Stimulated activated naive CD8-positive, alpha-beta T cell treated with anti-CD3 and anti-CD28 coated beads, Interleukin-15, Interleukin-2, amounts not matched to agents 100 ng/mL and 50 ng/mL, for 24 hours (primary cell): ENCODE measurements around the gene SLC45A1.
A peak's percentile ranks its signal among the peaks of the same experiment; 100 is the strongest.
"Not testable (repeated sequence)": the region's sequence is repeated elsewhere in the genome, so short reads cannot be mapped to it uniquely, and the experiment has no call there.

Experiments
- H3K27ac Mint-ChIP-seq: one replicate; pipeline ENCODE4 v1.8.0; 2021; ENCODE audit warnings: mild to moderate bottlenecking, mixed read lengths
- H3K27me3 Mint-ChIP-seq: one replicate; pipeline ENCODE4 v1.8.0; 2021; ENCODE audit warnings: mixed read lengths
- H3K36me3 Mint-ChIP-seq: one replicate; pipeline ENCODE4 v1.8.0; 2021; ENCODE audit warnings: low read depth, mixed read lengths
- H3K4me1 Mint-ChIP-seq: one replicate; pipeline ENCODE4 v1.8.0; 2021; ENCODE audit warnings: low read depth, mixed read lengths
- H3K4me3 Mint-ChIP-seq: one replicate; pipeline ENCODE4 v1.8.0; 2021; ENCODE audit warnings: mild to moderate bottlenecking, mixed read lengths
- H3K9me3 Mint-ChIP-seq: one replicate; pipeline ENCODE4 v1.8.0; 2021; ENCODE audit warnings: mixed read lengths

The SLC45A1 gene

DNA sequence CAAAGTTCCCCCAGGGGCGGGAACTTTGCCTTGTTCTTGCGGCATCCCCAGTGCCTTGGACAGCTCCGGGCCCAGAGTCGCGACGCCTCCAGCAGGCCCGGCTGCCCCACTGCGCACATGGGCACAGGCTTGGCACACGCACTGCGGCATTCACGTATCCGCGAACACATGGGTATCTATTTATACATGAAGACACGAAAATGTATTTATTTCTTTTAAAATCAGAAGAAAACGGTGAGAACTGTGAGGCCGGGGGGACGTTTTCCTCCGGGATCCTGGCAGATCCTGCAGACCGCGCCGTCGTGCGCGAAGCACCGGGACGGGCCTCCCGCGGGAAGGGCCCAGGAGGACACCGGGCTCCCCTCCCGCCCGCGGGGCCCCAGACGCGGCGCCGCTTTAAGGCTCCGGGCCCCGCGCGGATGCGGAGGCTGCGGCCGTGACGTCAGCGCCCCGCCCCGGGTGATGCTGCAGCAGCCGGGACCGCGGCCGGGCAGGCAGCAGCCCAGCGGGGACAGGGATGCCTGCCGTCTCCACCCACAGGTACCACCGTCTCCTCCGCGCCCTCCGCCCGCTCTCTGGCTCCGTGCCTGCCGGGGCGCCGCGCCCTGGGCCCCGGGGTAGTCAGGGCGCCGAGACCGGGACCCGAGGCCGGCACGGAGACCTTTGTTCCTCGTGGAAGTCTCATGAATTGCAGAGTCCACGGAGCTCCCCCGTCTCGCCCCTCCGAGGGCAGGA is at the start of gene SLC45A1:
Gene SLC45A1, plus strand, starts transcription at position 468 of the 735 bp plus-strand sequence. CDS start 6,216 bp downstream, outside the sequence.
- peaks cover 13% of the 10 kb centered on the region for H3K4me1 Mint-ChIP-seq
- H3K36me3 Mint-ChIP-seq: no peaks in the 10 kb centered on the region
- H3K27me3 Mint-ChIP-seq: peaks cover 34% of the 10 kb centered on the region
- H3K9me3 Mint-ChIP-seq: peaks cover 4% of the 10 kb centered on the region
- H3K27ac Mint-ChIP-seq: no peak within 1 kb of the TSS
- peak within 1 kb of the TSS; percentile 71 for H3K4me3 Mint-ChIP-seq

DNA sequence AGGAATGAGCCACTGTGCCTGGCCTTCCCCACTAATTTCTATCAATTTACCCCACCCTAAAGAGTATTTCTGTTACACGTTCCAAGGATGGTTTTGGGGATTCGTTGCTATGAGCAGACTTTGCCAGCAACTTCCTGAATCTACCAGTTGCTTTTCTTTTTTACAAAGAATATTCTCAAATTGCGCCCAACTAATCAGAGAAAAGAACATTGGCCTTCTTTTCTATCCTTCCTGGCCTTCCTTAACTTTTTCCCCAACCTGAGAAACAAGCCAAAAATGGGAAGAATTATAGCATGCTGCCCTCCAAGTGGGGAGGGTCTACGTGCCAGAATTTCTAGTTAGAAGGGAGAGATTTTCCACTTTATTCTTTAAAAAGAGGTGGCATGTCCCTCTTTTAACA is 44.9 kb upstream of the SLC45A1 start:
- no peaks in the 10 kb centered on the region for H3K36me3 Mint-ChIP-seq
- H3K4me3 Mint-ChIP-seq: no peak overlapping the region
- no peak overlapping the region for H3K27ac Mint-ChIP-seq
- H3K27me3 Mint-ChIP-seq: peaks cover 5% of the 10 kb centered on the region
- H3K9me3 Mint-ChIP-seq: peaks cover 5% of the 10 kb centered on the region
- H3K4me1 Mint-ChIP-seq: no peaks in the 10 kb centered on the region

DNA sequence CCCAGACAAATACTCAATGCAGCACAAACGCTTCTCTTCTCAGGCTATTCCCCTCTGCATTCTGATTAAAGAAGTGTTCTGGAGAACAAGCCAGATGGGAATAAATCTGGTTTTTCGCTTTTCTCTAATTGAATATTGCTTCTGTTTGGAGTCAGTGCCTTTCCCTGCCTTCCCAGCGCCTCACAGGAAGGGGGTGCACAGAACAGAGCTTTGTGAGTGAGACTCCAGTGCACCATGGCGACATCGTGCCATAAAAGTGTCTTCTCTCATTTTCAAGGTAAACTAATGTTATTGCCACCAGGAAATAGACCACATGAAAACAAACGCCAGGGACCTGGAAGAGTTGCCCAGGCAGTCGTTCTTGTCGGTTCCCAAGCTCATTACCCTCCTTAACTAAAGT is 43.6 kb upstream of the SLC45A1 start:
- H3K27ac Mint-ChIP-seq: no peak overlapping the region
- no peaks in the 10 kb centered on the region for H3K4me1 Mint-ChIP-seq
- H3K4me3 Mint-ChIP-seq: no peak overlapping the region
- H3K9me3 Mint-ChIP-seq: peaks cover 5% of the 10 kb centered on the region
- no peaks in the 10 kb centered on the region for H3K36me3 Mint-ChIP-seq
- H3K27me3 Mint-ChIP-seq: peaks cover 9% of the 10 kb centered on the region

DNA sequence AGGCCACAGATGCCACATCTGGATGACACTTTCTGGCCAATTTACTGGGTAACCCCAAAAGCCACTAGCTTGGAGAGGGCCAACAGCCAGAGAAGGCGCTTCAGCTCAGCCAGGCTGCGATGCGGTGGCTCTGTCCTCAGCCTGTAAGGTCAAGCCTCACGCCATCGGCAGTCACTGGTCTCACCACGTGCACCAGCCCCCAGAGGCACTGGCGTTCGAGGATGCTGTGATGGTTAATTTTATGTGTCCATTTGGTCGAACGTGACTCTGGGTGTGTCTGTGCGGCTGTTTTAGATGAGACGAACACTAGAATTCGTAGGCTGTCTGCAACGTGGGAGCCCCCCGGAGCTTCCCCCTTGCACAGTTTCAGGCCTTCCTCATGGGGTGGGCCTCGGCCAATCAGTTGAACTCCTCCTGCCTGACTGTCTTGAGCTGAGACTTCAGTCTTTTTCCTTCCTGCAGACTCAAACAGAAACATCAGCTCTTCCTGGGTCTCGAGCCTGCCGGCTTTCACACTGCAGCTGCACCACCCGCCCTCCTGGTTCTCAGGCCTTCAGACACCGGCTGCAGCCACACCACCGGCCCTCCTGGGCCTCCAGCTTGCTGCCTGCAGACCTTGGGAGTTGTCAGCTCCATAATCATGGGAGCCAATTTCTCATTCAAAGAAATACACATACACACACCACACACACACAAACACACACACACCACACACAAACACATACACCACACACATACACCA is 41.6 kb upstream of the SLC45A1 start:
- Mint-ChIP-seq H3K4me3 (no peak overlapping the region), H3K27ac (no peak overlapping the region), H3K27me3 (peaks cover 15% of the 10 kb centered on the region), H3K36me3 (no peaks in the 10 kb centered on the region), H3K4me1 (no peaks in the 10 kb centered on the region), H3K9me3 (peaks cover 5% of the 10 kb centered on the region)

DNA sequence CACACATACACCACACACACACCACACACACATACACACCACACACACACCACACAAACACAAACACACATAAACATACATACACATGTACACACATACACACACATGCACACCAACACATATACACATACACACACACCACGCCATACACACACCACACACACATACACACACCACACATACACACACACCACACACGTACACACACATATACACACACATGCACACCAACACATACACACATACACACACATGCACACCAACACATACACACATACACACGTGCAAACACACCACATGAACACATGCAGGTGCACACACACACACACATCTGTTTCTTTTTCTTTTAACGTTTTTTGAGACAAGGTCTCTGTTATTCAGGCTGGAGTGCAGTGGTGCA is 41.0 kb upstream of the SLC45A1 start:
- no peaks in the 10 kb centered on the region for H3K36me3 Mint-ChIP-seq
- peaks cover under 1% of the 10 kb centered on the region for H3K4me1 Mint-ChIP-seq
- no peak overlapping the region for H3K27ac Mint-ChIP-seq
- peaks cover 20% of the 10 kb centered on the region for H3K27me3 Mint-ChIP-seq
- peaks cover 5% of the 10 kb centered on the region for H3K9me3 Mint-ChIP-seq
- H3K4me3 Mint-ChIP-seq: no peak overlapping the region

DNA sequence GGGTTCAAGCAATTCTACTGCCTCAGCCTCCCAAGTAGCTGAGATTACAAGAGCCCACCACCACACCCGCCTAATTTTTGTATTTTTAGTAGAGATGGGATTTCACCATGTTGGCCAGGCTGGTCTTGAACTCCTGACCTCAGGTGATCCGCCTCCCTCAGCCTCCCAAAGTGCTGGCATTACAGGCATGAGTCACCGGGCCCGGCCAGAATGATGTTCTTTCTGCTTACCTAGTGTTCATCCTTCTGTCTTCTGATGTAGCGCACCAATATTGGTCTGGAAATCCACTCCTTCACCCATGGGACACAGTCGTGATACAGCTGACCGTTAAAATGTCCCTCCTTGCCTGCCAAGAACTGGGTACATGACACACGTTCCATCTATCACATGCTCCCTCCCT is 39.2 kb upstream of the SLC45A1 start:
- H3K36me3 Mint-ChIP-seq, H3K27ac Mint-ChIP-seq, H3K9me3 Mint-ChIP-seq, H3K4me3 Mint-ChIP-seq: not testable (repeated sequence)
- Mint-ChIP-seq H3K27me3 (peaks cover 28% of the 10 kb centered on the region), H3K4me1 (peaks cover 18% of the 10 kb centered on the region)

DNA sequence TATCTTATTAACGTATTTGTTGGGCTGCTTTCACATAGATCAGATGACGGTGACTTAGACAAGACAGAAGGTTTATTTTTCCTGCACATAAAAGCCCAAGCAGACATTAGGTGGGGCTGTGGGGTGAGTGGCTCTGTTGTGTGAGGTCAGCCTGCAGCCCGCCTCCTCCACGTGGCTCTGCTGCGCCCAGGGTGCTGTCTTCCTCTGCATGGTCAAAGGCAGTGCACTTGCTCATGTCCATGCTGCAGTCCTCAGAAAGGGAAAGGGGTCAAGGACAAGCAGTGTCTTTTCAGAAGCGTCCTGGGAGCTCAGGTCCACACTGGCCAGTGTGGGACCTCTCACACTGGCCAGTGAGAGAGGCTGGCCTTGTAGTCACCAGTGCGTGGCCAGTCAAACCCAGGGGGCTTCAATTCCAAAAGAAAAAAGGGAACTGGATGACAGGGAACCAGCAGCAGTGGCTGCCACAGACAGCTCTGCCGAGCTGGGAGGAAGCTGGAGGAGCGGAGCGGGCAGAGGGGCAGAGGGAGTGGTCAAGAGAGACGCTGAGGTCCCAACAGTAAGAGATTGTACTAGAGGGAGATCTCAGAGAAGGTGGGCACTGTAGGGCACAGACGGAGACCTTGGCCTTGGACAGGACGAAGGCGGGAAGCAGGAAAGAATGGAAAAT is 35.9 kb upstream of the SLC45A1 start:
- H3K27me3 Mint-ChIP-seq: peaks cover 37% of the 10 kb centered on the region
- H3K4me1 Mint-ChIP-seq: peaks cover 22% of the 10 kb centered on the region
- peak overlapping the region; percentile 29 for H3K27ac Mint-ChIP-seq
- no peaks in the 10 kb centered on the region for H3K36me3 Mint-ChIP-seq
- peaks cover 2% of the 10 kb centered on the region for H3K9me3 Mint-ChIP-seq
- H3K4me3 Mint-ChIP-seq: no peak overlapping the region

DNA sequence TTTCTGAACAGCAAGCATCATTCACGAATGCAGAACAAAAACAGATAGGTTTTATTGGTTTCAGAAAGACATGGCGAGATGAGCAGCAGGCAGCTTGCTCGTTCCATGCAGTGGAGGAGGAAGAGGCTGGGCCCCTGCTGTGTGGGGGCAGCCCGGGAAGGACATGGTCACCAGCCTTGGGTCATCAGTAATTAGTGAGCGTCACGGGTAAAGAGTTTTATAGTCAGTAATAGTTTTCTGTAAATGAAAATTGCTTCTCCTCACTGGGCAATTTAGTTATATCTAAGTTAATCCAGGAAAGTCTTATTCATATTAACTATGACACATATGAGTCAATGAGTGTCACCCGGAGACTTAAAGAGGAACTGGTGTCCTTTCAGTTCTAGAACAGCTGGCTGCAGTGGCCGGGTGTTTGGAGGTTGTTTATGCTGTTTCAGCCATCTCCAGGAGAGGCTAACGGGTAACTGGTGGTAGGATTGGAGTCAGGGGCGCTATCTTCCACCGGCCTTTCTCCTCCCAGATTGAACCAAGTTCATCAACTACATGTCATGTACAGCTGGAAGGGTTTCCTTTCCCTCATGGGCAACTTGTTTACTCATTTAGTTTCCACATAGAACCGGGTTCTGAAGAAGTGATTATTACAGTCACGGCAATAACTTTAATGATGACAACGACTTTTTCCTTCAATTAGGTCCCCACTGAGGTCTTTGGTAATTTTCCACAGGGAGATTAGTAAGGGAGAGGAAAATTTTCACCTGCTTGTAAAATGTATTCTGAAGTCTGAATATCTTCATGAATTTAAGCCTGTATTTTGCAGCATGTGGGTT is 34.6 kb upstream of the SLC45A1 start:
- Mint-ChIP-seq H3K27ac (peak overlapping the region; percentile 63), H3K4me1 (peaks cover 22% of the 10 kb centered on the region), H3K27me3 (peaks cover 37% of the 10 kb centered on the region), H3K4me3 (peak overlapping the region; percentile 15), H3K36me3 (no peaks in the 10 kb centered on the region), H3K9me3 (no peaks in the 10 kb centered on the region)

DNA sequence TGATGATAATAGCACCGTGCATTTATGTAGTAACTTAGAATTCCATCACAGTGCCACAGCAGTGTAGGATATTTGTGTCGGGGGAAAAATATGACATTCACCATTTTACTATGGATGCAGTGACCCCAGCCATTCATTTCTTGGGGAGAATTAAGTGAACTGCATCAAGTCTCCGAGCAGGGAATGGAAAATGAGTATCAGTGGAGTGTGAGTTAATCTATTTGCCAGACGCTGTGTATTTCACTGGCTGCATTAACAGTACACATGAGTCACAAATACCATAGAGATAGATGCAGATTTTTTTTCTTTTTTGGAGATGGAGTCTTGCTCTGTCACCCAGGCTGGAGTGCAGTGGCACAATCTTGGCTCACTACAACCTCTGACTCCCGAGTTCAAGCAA is 33.8 kb upstream of the SLC45A1 start:
- no peak overlapping the region for H3K27ac Mint-ChIP-seq
- H3K27me3 Mint-ChIP-seq: peaks cover 33% of the 10 kb centered on the region
- no peaks in the 10 kb centered on the region for H3K9me3 Mint-ChIP-seq
- H3K36me3 Mint-ChIP-seq: no peaks in the 10 kb centered on the region
- H3K4me1 Mint-ChIP-seq: peaks cover 22% of the 10 kb centered on the region
- H3K4me3 Mint-ChIP-seq: no peak overlapping the region

DNA sequence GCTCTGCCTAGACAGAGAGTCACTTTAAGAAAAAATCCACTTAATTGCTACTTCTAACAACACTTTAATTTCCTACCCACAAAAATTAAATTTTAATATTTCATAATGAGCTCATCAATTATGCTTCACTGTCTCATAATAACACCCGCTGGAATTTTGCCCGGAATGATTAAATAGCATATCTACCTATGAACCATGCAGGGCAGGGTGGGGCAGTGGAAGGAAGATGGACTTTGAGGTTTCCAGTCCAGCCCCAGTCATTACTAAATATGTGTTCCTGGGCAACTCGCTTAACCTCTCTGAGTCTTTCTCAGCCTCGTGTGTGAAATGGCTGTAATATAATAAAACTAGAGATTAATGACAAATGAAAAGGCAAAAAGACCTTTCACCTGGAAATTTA is 32.8 kb upstream of the SLC45A1 start:
- Mint-ChIP-seq H3K9me3 (no peaks in the 10 kb centered on the region), H3K4me3 (no peak overlapping the region), H3K27me3 (peaks cover 33% of the 10 kb centered on the region), H3K36me3 (no peaks in the 10 kb centered on the region), H3K4me1 (peaks cover 22% of the 10 kb centered on the region), H3K27ac (no peak overlapping the region)

DNA sequence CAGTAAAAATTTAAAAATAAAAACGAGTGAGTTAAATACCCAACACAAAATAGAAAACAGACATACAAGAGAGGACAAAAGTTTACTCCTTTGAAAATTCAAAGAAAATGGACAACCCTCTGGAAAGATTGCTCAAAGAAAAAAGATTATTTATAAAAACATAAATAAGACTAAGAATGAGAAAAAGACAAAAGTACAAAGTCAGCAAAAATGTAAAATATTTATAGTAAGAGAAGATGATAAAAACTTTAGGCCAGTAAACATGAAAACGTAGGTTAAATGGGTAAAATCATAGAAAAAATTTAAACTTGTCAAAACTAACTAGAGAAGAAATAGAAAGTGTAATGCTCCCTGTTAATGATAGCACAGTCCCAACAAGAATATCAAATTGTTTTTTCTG is 31.9 kb upstream of the SLC45A1 start:
- H3K4me3 Mint-ChIP-seq: no peak overlapping the region
- peaks cover 22% of the 10 kb centered on the region for H3K4me1 Mint-ChIP-seq
- no peaks in the 10 kb centered on the region for H3K36me3 Mint-ChIP-seq
- H3K9me3 Mint-ChIP-seq: no peaks in the 10 kb centered on the region
- H3K27me3 Mint-ChIP-seq: peaks cover 30% of the 10 kb centered on the region
- no peak overlapping the region for H3K27ac Mint-ChIP-seq

DNA sequence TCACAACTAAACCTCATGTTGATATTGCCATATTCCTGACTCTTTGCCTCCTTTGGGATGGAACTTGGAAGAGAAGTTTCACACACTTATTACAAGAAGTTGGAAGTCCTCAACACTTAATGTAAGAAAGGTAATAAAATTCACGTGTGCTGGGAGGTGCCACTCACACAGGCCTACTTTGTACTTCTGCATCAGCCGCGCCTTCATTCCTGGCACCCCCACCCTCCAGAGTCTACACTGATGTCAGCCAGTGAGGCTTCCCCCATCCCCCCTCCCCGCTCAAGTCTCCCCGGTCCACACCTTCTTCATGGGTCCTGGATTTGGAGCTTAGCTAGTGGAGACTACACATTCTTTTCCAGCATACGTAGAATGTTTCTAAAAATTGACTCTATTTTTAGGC is 24.8 kb upstream of the SLC45A1 start:
- no peaks in the 10 kb centered on the region for H3K4me1 Mint-ChIP-seq
- H3K36me3 Mint-ChIP-seq: no peaks in the 10 kb centered on the region
- no peak overlapping the region for H3K27ac Mint-ChIP-seq
- H3K9me3 Mint-ChIP-seq: no peaks in the 10 kb centered on the region
- no peak overlapping the region for H3K4me3 Mint-ChIP-seq
- peaks cover 12% of the 10 kb centered on the region for H3K27me3 Mint-ChIP-seq

DNA sequence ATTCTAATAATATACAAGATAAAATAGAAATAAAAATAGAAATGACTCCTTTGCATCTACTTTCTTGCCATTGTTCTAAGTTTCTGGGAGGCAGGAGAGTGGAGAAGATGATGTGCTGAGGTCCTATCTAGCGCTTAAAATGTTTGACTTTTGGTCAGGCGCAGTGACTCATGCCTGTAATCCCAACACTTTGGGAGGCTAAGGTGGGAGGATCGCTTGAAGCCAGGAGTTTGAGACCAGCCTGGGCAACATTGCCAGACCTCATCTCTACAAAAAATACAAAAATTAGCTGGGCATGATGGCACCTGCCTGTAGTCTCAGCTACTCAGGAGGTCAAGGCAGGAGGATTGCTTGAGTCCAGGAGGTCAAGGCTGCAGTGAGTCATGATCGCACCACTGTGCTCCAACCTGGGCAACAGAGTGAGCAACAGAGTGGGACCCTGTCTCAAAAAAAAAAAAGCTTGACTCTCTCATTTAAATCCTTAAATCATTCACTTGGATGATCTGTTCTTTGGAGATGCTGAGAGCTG is 24.2 kb upstream of the SLC45A1 start:
- no peak overlapping the region for H3K27ac Mint-ChIP-seq
- no peaks in the 10 kb centered on the region for H3K36me3 Mint-ChIP-seq
- no peaks in the 10 kb centered on the region for H3K9me3 Mint-ChIP-seq
- no peaks in the 10 kb centered on the region for H3K4me1 Mint-ChIP-seq
- no peak overlapping the region for H3K4me3 Mint-ChIP-seq
- peaks cover 15% of the 10 kb centered on the region for H3K27me3 Mint-ChIP-seq

DNA sequence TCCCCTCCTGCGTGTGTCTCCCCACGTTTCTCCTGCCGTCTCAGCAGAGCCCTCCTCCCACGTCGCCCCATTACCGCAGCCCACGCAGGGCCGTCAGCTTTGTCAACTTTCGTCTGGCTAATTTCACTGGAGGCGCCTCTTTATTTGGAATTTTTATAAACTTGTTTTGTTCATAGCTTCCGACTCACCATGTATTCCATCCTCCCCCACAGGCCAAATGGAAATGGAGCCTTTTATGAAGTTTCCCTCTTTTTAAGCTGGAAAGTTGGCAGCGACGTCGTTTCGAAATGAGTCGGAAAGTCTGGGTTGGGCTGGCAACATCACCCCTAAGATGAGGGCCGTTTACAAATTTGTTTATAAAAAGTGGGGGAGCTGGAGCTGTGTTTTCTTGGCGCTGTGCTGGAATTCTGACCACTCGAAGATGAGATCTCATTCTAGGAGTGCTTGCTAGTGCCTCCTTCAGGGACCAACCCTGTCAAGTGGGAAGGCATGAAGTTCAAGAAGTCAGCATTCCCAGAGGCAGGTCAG is 23.7 kb upstream of the SLC45A1 start:
- Mint-ChIP-seq H3K4me1 (no peaks in the 10 kb centered on the region), H3K4me3 (no peak overlapping the region), H3K27ac (no peak overlapping the region), H3K27me3 (peaks cover 16% of the 10 kb centered on the region), H3K36me3 (no peaks in the 10 kb centered on the region), H3K9me3 (no peaks in the 10 kb centered on the region)
